OCI-LY1 (cell line): ENCODE data around the gene AIF1L.

Source experiments
- H2AFZ ChIP-seq: fragments of 200-600 bp; sonication (generic), shearing (Covaris generic); 2 replicates; pipeline ENCODE4 v1.6.0; 2014; ENCODE audit warnings: antibody characterized with exemption, mild to moderate bottlenecking, low read length
- H3F3A ChIP-seq: fragments of 200-600 bp; sonication (generic), shearing (Covaris generic); 2 replicates; pipeline ENCODE4 v1.6.0; 2014; ENCODE audit warnings: mild to moderate bottlenecking, antibody characterized with exemption, low read length, moderate library complexity; ENCODE audit not compliant: insufficient read depth
- H3K27ac ChIP-seq: fragments of 200-600 bp; sonication (generic); 2 replicates; pipeline ENCODE4 v1.5.1; 2014; ENCODE audit warnings: low read length, mixed run types, mild to moderate bottlenecking, low read depth; ENCODE audit not compliant: poor library complexity, severe bottlenecking
- H3K27me3 ChIP-seq: fragments of 200-600 bp; sonication (generic); 2 replicates; pipeline ENCODE4 v1.6.0; 2014; ENCODE audit warnings: antibody characterized with exemption, mild to moderate bottlenecking, low read length, moderate library complexity; ENCODE audit not compliant: insufficient read depth
- H3K36me3 ChIP-seq: fragments of 200-600 bp; sonication (generic); 2 replicates; pipeline ENCODE4 v1.6.1; 2014; ENCODE audit warnings: mild to moderate bottlenecking, antibody characterized with exemption, low read length, moderate library complexity, mixed read lengths; ENCODE audit not compliant: insufficient read depth
- H3K4me1 ChIP-seq: fragments of 200-600 bp; sonication (generic); 2 replicates; pipeline ENCODE4 v1.5.1; 2014; ENCODE audit warnings: mild to moderate bottlenecking, low read length, moderate library complexity; ENCODE audit not compliant: insufficient read depth, severe bottlenecking
- H3K4me2 ChIP-seq: fragments of 200-600 bp; sonication (generic), shearing (Covaris generic); 2 replicates; pipeline ENCODE4 v1.6.1; 2014; ENCODE audit warnings: low read length
- H3K4me3 ChIP-seq: fragments of 200-600 bp; sonication (generic); 2 replicates; pipeline ENCODE4 v1.5.1; 2014; ENCODE audit warnings: low read length, low read depth, mild to moderate bottlenecking, mixed read lengths; ENCODE audit not compliant: poor library complexity, severe bottlenecking
- H3K79me2 ChIP-seq: fragments of 200-600 bp; shearing (Covaris generic); 2 replicates; pipeline ENCODE4 v1.6.1; 2016; ENCODE audit warnings: mixed run types, low read length, mixed read lengths; ENCODE audit not compliant: insufficient read depth
- H3K9ac ChIP-seq: fragments of 200-600 bp; sonication (generic), shearing (Covaris generic); 2 replicates; pipeline ENCODE4 v1.6.1; 2014; ENCODE audit warnings: mild to moderate bottlenecking, low read length, mixed read lengths
- H3K9me2 ChIP-seq: fragments of 200-600 bp; sonication (generic), shearing (Covaris generic); 2 replicates; pipeline ENCODE4 v1.6.1; 2014; ENCODE audit warnings: low read depth, mild to moderate bottlenecking, low read length, mixed read lengths
- H3K9me3 ChIP-seq: fragments of 200-600 bp; shearing (Covaris generic); 2 replicates; pipeline ENCODE4 v1.6.1; 2014; ENCODE audit warnings: low read length, mixed read lengths
- H4K20me1 ChIP-seq: fragments of 200-600 bp; sonication (generic), shearing (Covaris generic); 2 replicates; pipeline ENCODE4 v1.6.0; 2016; ENCODE audit warnings: mild to moderate bottlenecking, low read length; ENCODE audit not compliant: insufficient read depth
- EZH2 ChIP-seq: fragments of 200-600 bp; sonication (generic), shearing (Covaris generic); IDR thresholded peaks from 2 replicates; pipeline ENCODE4 v1.8.0; 2017; ENCODE audit warnings: borderline replicate concordance, mixed run types, mild to moderate bottlenecking, antibody characterized with exemption, low read length, moderate library complexity, mixed read lengths
- TF ChIP-seq, protein P1 (sequence below): fragments of 200-600 bp; sonication (generic), shearing (Covaris generic); IDR thresholded peaks from 2 replicates; pipeline ENCODE4 v1.5.1; 2017; ENCODE audit warnings: mild to moderate bottlenecking, antibody characterized with exemption, low read length, moderate library complexity, mixed read lengths

The AIF1L gene

DNA sequence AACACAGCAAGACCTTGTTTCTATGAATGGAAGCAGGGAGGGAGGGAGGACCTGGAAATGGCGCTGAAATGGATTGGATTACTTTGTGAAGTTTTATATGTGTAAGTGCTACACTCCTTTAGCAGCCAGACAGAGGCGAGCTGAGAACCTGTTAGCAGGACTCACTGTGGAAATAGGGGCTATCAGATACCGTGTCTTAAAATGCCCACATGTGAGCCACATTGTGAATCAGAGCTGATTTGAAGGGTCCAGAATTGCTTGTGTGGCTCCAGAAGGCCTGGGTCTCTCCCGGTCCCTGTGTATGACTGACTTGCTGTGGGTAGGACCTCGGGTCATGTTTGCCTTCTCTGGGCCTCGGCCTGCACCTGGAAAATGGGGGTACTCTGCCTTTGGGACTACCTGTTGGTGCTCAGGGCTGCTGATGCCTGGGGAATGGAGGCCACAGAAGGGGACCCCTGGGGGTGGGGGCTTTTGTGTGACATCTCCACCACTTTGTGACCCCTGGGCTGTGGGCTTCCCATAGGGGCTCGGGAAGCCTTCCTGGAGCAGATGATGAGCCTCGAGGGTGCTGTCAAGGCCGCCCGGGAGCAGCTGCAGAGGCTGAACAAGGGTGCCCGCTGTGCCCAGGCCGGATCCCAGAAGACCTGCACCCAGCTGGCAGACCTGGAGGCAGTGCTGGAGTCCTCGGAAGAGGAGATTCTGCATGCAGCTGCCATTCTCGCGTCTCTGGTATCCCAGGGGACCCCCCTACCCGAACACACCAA, 24.0 kb upstream of the AIF1L start:
- Histone ChIP-seq H3K9me3 (no peaks in the 10 kb centered on the region), H3K9ac (no peak overlapping the region), H3K79me2 (no peaks in the 10 kb centered on the region), H3K27ac (no peak overlapping the region), H2AFZ (no peak overlapping the region), H3K36me3 (no peaks in the 10 kb centered on the region), H3F3A (no peaks in the 10 kb centered on the region), H3K4me2 (no peak overlapping the region), H3K4me1 (no peaks in the 10 kb centered on the region), H4K20me1 (no peaks in the 10 kb centered on the region), H3K9me2 (no peaks in the 10 kb centered on the region), H3K27me3 (0 out of 2 replicates have a peak, but pooled peaks cover 11% of the 10 kb centered on the region), H3K4me3 (no peak overlapping the region)
- no peak for TF ChIP-seq EZH2
- TF ChIP-seq, protein P1, sequence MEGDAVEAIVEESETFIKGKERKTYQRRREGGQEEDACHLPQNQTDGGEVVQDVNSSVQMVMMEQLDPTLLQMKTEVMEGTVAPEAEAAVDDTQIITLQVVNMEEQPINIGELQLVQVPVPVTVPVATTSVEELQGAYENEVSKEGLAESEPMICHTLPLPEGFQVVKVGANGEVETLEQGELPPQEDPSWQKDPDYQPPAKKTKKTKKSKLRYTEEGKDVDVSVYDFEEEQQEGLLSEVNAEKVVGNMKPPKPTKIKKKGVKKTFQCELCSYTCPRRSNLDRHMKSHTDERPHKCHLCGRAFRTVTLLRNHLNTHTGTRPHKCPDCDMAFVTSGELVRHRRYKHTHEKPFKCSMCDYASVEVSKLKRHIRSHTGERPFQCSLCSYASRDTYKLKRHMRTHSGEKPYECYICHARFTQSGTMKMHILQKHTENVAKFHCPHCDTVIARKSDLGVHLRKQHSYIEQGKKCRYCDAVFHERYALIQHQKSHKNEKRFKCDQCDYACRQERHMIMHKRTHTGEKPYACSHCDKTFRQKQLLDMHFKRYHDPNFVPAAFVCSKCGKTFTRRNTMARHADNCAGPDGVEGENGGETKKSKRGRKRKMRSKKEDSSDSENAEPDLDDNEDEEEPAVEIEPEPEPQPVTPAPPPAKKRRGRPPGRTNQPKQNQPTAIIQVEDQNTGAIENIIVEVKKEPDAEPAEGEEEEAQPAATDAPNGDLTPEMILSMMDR, result no peak

DNA sequence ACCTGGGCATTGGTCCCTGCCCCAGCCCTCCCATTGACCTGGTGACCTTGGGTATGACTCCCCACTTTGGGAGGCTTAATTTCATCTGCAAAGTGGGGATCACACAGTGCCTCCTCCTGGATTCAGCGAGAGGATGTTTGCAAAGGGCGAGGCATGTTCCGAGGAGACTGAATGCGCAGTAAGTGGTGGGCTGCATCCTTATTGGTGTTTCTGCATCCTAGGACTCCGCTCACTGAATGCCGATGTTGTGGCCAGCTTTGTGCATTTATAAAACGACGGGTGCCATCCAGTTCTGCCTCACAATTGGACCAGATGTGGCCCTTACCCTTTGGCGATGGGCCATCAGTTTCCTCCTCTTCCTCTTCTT, 23.5 kb upstream of the AIF1L start:
- no peaks in the 10 kb centered on the region for H3F3A ChIP-seq
- H2AFZ ChIP-seq, result no peak overlapping the region
- H4K20me1 ChIP-seq, result no peaks in the 10 kb centered on the region
- H3K4me2 ChIP-seq, result no peak overlapping the region
- 0 out of 2 replicates have a peak, but pooled peaks cover 14% of the 10 kb centered on the region for H3K27me3 ChIP-seq
- H3K4me1 ChIP-seq, result no peaks in the 10 kb centered on the region
- H3K36me3 ChIP-seq, result no peaks in the 10 kb centered on the region
- H3K9ac ChIP-seq, result no peak overlapping the region
- TF ChIP-seq, protein P1, result no peak
- no peak for TF ChIP-seq EZH2
- no peaks in the 10 kb centered on the region for H3K9me3 ChIP-seq
- H3K4me3 ChIP-seq, result no peak overlapping the region
- no peaks in the 10 kb centered on the region for H3K79me2 ChIP-seq
- H3K9me2 ChIP-seq, result no peaks in the 10 kb centered on the region
- no peak overlapping the region for H3K27ac ChIP-seq

DNA sequence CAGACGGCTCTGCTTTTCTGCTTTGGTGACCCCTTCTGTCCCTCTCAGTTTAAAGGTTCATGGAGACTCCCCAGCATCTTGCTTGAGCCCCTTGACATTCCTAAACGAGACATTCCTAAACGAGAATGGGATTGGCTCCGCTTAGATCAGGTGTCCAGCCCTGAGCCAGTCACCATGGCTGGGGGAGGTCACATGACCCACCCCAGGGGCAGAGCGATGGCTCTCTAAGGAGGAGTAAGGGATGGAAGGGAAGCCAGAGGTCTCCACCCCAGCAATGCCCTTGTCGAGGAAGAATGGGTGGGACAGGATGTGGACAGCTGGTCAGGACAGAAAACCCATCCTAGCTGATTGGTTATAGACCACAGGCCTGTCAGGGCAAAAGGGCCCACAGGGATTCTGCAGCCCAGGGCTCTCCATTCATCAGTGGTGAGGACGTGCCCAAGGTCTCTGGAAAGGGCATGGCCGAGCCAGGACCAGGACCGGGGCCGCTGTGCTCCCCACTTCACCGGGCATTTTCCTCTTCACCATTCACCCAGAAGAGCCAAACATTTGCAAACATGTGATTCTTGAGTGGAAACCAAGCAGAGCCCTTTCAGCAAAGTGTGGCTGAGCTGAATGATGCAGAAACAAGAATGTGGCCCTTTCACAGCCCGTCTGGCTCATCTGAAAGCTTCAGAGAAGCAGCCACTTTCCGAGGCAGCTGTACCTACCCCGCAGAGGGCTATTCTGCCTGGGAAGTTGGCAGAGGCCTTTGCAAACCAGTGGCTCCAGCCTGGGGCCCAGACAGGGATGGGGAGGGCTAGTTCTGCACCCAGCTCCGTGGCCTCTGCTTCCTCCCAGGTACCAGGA, 19.8 kb upstream of the AIF1L start:
- Histone ChIP-seq H4K20me1 (no peaks in the 10 kb centered on the region), H3F3A (no peaks in the 10 kb centered on the region), H3K4me2 (no peak overlapping the region), H3K9me2 (no peaks in the 10 kb centered on the region), H2AFZ (no peak overlapping the region), H3K4me3 (no peak overlapping the region), H3K9me3 (no peaks in the 10 kb centered on the region), H3K4me1 (no peaks in the 10 kb centered on the region), H3K9ac (no peak overlapping the region), H3K36me3 (no peaks in the 10 kb centered on the region), H3K79me2 (no peaks in the 10 kb centered on the region), H3K27me3 (0 out of 2 replicates have a peak, but pooled peaks cover 14% of the 10 kb centered on the region), H3K27ac (no peak overlapping the region)
- no peak for TF ChIP-seq EZH2
- TF ChIP-seq, protein P1, result no peak
